Upper lobe of left lung (tissue), 4 donors: Measurements from ENCODE around the gene PCSK5.

Source experiments
- EP300 ChIP-seq, 4 donors: sonication (generic); formaldehyde crosslinking; IDR thresholded peaks; one replicate each; pipeline ENCODE4 v1.5.1; 2017; ENCODE audit warnings: antibody characterized with exemption in 4 of 4, control low read depth in 2 of 4
- POLR2A ChIP-seq, 4 donors: fragments of 450-650 bp; IDR thresholded peaks; one replicate each; pipeline ENCODE4 v1.5.1; 2016 to 2017; ENCODE audit warnings: antibody characterized with exemption in 4 of 4, mild to moderate bottlenecking in 2 of 4
- POLR2AphosphoS5 ChIP-seq, 2 donors: sonication (generic); formaldehyde crosslinking; IDR thresholded peaks; one replicate each; pipeline ENCODE4 v1.5.1; 2017; ENCODE audit warnings: antibody characterized with exemption in 2 of 2
- TF ChIP-seq, protein P1 (sequence below), 6 experiments: fragments of 450-650 bp in 4 of 6; fragments of 200-600 bp in 2 of 6; sonication (generic) in 2 of 6; IDR thresholded peaks; one replicate each; pipeline ENCODE4 v1.5.1; 2016 to 2019; ENCODE audit warnings: antibody characterized with exemption in 6 of 6

GRCh38 chr9:76302543-76302942 is 412.1 kb downstream of the PCSK5 start:
- TF ChIP-seq, protein P1, sequence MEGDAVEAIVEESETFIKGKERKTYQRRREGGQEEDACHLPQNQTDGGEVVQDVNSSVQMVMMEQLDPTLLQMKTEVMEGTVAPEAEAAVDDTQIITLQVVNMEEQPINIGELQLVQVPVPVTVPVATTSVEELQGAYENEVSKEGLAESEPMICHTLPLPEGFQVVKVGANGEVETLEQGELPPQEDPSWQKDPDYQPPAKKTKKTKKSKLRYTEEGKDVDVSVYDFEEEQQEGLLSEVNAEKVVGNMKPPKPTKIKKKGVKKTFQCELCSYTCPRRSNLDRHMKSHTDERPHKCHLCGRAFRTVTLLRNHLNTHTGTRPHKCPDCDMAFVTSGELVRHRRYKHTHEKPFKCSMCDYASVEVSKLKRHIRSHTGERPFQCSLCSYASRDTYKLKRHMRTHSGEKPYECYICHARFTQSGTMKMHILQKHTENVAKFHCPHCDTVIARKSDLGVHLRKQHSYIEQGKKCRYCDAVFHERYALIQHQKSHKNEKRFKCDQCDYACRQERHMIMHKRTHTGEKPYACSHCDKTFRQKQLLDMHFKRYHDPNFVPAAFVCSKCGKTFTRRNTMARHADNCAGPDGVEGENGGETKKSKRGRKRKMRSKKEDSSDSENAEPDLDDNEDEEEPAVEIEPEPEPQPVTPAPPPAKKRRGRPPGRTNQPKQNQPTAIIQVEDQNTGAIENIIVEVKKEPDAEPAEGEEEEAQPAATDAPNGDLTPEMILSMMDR (IDR thresholded peaks at IDR 0.05), result no peak
- no peak for TF ChIP-seq POLR2A (IDR thresholded peaks at IDR 0.05)
- TF ChIP-seq EP300 (IDR thresholded peaks at IDR 0.05), result no peak
- no peak for TF ChIP-seq POLR2AphosphoS5 (IDR thresholded peaks at IDR 0.05)
